ENCODE results near the gene MAST4.

The MAST4 gene

DNA sequence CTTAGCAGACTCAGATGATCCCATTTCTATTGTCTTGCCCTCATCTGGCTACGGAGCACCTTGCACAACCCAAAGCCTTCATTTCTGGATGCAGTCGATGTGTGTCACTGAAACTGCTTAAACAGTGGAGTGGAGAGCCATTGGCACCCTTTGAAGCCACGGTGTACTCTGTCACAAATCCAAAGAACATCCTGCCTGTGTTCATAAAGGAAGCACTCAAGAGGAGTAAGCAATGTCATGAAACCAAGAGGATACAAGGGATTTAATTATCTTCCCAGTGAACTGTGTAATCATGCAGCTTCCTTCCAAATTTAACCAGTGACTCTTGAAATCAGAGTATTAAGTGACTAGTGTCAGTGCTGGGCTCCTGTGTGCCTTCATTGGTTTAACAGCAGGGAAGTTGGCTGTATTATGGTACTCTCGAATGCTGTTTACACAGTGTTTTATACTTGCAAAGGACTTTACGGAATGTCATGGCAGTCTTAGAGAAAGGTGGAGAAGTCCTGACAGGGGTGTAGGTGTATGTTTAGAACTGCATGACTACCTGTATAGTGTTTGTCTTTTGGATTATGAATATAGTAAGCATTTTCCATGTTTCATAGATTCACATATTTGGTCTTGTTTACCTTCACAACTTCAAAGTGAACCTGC, 558.5 kb downstream of the MAST4 start:
- no peak for DNase-seq (ENCODE audit: insufficient read length)
- TF ChIP-seq POLR2AphosphoS5 (IDR thresholded peaks at IDR 0.05; ENCODE audit: low read depth, low read length) (no peak), TAF1 (IDR thresholded peaks at IDR 0.05; ENCODE audit: borderline replicate concordance, low read depth, low read length) (no peak), POLR2A (IDR thresholded peaks at IDR 0.05; ENCODE audit: low read depth, low read length) (no peak)
- no peak for FAIRE-seq

DNA sequence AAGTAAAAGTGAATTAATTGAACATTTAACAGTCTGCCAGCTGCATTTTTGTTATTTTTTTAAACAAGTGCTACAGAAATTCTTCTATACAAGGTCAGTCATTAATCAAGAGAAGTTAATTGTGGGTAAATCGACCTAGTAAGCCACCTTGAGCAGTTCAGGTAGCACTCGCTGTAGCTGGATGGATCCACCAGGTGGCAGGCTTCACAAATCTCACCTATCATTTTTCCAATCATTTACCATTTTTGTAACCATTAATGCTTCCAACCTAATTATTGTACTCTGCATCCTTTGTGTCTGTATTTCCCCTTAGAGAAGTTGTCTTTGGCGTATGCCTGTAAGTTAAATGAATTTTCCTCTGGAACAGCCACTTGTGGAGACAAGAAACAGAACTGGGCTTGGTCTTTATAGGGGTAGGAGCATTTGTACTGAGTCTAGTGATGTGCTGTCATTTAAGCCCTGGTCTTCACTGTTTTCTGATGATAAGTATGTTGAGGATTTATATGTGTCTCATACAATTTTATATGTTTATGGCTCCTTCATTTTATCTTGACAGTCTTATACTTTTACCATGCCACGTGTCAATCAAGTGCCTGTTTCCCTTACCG, 560.9 kb downstream of the MAST4 start:
- TF ChIP-seq TAF1 (IDR thresholded peaks at IDR 0.05; ENCODE audit: borderline replicate concordance, low read depth, low read length): no peak
- FAIRE-seq (peak; percentile 72), DNase-seq (ENCODE audit: insufficient read length) (no peak)

DNA sequence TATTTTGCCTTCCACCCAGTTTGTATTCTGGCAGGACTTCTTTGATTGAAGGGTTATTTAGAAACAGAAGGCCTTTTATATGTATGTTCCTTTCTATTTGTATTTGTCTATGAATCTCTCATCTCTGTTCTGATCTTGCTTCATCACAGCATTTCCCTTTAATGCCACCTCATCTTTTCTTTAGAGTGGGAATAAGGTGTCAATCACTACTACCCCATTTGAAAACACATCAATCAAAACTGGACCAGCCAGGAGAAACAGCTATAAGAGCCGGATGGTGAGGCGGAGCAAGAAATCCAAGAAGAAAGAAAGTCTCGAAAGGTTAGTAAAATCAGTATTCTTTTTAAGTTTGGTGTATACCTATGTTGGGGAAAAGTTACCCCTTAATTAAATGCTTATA, 564.1 kb downstream of the MAST4 start:
- DNase-seq (ENCODE audit: insufficient read length): no peak
- TF ChIP-seq POLR2A (IDR thresholded peaks at IDR 0.05; ENCODE audit: low read depth, low read length) (no peak), POLR2AphosphoS5 (IDR thresholded peaks at IDR 0.05; ENCODE audit: low read depth, low read length) (no peak), TAF1 (IDR thresholded peaks at IDR 0.05; ENCODE audit: borderline replicate concordance, low read depth, low read length) (no peak)
- FAIRE-seq: no peak

DNA sequence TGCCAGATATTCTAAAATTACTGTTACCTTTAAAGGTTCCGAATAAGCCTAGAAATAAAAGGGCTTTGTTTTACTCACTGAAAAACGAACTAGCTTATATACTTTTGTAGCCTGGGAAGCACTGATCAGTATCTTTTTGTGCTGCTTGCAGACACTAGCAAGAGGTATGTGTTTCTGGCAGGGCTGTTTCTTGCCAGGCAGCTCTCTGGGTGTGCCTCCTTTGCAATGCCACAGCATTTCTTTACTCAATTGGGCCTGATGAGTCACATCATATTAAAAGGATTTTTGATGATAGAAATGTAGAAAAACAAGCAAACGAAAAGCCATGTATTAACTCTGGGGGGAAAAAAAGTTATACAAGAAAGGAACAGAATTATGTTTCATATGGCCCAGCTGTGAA, 564.8 kb downstream of the MAST4 start:
- FAIRE-seq (no peak), DNase-seq (ENCODE audit: insufficient read length) (no peak)
- no peak for TF ChIP-seq TAF1 (IDR thresholded peaks at IDR 0.05; ENCODE audit: borderline replicate concordance, low read depth, low read length)
- no peak for TF ChIP-seq POLR2AphosphoS5 (IDR thresholded peaks at IDR 0.05; ENCODE audit: low read depth, low read length)
- no peak for TF ChIP-seq POLR2A (IDR thresholded peaks at IDR 0.05; ENCODE audit: low read depth, low read length)

DNA sequence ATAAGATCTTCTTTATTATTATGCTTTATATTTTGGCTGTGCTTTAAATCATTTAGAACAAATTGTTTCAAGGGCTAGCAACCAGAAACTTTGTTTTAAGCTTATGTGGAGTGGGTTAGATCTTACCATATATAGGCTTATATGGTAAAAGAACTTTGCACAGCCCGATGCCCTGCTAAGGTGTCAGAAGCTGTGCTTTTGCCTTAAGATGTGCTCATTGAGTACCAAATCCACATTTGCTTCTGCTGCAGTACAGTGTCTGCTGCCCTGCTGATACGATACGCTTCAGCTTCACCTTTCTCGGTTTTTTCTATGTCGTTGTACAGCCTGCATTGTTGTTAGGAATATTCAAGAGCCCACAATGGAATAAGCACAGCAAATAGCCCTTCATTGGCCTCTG, 565.6 kb downstream of the MAST4 start:
- FAIRE-seq (no peak), DNase-seq (ENCODE audit: insufficient read length) (no peak)
- no peak for TF ChIP-seq POLR2AphosphoS5 (IDR thresholded peaks at IDR 0.05; ENCODE audit: low read depth, low read length)
- TF ChIP-seq POLR2A (IDR thresholded peaks at IDR 0.05; ENCODE audit: low read depth, low read length): no peak
- no peak for TF ChIP-seq TAF1 (IDR thresholded peaks at IDR 0.05; ENCODE audit: borderline replicate concordance, low read depth, low read length)

DNA sequence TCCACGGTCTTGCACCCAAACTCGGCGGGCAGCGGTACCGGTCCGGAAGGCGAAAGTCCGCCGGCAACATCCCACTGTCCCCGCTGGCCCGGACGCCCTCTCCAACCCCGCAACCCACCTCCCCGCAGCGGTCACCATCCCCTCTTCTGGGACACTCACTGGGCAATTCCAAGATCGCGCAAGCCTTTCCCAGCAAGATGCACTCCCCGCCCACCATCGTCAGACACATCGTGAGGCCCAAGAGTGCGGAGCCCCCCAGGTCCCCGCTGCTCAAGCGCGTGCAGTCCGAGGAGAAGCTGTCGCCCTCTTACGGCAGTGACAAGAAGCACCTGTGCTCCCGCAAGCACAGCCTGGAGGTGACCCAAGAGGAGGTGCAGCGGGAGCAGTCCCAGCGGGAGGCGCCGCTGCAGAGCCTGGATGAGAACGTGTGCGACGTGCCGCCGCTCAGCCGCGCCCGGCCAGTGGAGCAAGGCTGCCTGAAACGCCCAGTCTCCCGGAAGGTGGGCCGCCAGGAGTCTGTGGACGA, 567.1 kb downstream of the MAST4 start:
- no peak for FAIRE-seq
- TF ChIP-seq TAF1 (IDR thresholded peaks at IDR 0.05; ENCODE audit: borderline replicate concordance, low read depth, low read length) (no peak), POLR2AphosphoS5 (IDR thresholded peaks at IDR 0.05; ENCODE audit: low read depth, low read length) (no peak), POLR2A (IDR thresholded peaks at IDR 0.05; ENCODE audit: low read depth, low read length) (no peak)

DNA sequence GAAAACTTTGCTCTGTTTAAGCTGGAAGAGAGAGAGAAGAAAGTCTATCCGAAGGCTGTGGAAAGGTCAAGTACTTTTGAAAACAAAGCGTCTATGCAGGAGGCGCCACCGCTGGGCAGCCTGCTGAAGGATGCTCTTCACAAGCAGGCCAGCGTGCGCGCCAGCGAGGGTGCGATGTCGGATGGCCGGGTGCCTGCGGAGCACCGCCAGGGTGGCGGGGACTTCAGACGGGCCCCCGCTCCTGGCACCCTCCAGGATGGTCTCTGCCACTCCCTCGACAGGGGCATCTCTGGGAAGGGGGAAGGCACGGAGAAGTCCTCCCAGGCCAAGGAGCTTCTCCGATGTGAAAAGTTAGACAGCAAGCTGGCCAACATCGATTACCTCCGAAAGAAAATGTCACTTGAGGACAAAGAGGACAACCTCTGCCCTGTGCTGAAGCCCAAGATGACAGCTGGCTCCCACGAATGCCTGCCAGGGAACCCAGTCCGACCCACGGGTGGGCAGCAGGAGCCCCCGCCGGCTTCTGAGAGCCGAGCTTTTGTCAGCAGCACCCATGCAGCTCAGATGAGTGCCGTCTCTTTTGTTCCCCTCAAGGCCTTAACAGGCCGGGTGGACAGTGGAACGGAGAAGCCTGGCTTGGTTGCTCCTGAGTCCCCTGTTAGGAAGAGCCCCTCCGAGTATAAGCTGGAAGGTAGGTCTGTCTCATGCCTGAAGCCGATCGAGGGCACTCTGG, 567.8 kb downstream of the MAST4 start:
- no peak for FAIRE-seq
- DNase-seq (ENCODE audit: insufficient read length): no peak
- no peak for TF ChIP-seq POLR2AphosphoS5 (IDR thresholded peaks at IDR 0.05; ENCODE audit: low read depth, low read length)

More for the DNA sequence above, 567.1 kb downstream of the MAST4 start:
- no peak for DNase-seq (ENCODE audit: insufficient read length)

DNA sequence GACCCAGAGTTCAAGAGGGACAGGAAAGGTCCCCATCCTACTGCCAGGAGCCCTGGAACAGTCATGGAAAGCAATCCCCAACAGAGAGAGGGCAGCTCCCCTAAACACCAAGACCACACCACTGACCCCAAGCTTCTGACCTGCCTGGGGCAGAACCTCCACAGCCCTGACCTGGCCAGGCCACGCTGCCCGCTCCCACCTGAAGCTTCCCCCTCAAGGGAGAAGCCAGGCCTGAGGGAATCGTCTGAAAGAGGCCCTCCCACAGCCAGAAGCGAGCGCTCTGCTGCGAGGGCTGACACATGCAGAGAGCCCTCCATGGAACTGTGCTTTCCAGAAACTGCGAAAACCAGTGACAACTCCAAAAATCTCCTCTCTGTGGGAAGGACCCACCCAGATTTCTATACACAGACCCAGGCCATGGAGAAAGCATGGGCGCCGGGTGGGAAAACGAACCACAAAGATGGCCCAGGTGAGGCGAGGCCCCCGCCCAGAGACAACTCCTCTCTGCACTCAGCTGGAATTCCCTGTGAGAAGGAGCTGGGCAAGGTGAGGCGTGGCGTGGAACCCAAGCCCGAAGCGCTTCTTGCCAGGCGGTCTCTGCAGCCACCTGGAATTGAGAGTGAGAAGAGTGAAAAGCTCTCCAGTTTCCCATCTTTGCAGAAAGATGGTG, 568.8 kb downstream of the MAST4 start:
- FAIRE-seq: no peak
- no peak for DNase-seq (ENCODE audit: insufficient read length)
- TF ChIP-seq POLR2AphosphoS5 (IDR thresholded peaks at IDR 0.05; ENCODE audit: low read depth, low read length): no peak
- TF ChIP-seq TAF1 (IDR thresholded peaks at IDR 0.05; ENCODE audit: borderline replicate concordance, low read depth, low read length): no peak
- no peak for TF ChIP-seq POLR2A (IDR thresholded peaks at IDR 0.05; ENCODE audit: low read depth, low read length)

DNA sequence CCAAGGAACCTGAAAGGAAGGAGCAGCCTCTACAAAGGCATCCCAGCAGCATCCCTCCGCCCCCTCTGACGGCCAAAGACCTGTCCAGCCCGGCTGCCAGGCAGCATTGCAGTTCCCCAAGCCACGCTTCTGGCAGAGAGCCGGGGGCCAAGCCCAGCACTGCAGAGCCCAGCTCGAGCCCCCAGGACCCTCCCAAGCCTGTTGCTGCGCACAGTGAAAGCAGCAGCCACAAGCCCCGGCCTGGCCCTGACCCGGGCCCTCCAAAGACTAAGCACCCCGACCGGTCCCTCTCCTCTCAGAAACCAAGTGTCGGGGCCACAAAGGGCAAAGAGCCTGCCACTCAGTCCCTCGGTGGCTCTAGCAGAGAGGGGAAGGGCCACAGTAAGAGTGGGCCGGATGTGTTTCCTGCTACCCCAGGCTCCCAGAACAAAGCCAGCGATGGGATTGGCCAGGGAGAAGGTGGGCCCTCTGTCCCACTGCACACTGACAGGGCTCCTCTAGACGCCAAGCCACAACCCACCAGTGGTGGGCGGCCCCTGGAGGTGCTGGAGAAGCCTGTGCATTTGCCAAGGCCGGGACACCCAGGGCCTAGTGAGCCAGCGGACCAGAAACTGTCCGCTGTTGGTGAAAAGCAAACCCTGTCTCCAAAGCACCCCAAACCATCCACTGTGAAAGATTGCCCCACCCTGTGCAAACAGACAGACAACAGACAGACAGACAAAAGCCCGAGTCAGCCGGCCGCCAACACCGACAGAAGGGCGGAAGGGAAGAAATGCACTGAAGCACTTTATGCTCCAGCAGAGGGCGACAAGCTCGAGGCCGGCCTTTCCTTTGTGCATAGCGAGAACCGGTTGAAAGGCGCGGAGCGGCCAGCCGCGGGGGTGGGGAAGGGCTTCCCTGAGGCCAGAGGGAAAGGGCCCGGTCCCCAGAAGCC, 569.6 kb downstream of the MAST4 start:
- peak; percentile 97 for FAIRE-seq
- TF ChIP-seq POLR2AphosphoS5 (IDR thresholded peaks at IDR 0.05; ENCODE audit: low read depth, low read length) (no peak), POLR2A (IDR thresholded peaks at IDR 0.05; ENCODE audit: low read depth, low read length) (no peak), TAF1 (IDR thresholded peaks at IDR 0.05; ENCODE audit: borderline replicate concordance, low read depth, low read length) (no peak; the same call in 1 of the 2 replicates)
- peak; percentile 75 for DNase-seq (ENCODE audit: insufficient read length)

DNA sequence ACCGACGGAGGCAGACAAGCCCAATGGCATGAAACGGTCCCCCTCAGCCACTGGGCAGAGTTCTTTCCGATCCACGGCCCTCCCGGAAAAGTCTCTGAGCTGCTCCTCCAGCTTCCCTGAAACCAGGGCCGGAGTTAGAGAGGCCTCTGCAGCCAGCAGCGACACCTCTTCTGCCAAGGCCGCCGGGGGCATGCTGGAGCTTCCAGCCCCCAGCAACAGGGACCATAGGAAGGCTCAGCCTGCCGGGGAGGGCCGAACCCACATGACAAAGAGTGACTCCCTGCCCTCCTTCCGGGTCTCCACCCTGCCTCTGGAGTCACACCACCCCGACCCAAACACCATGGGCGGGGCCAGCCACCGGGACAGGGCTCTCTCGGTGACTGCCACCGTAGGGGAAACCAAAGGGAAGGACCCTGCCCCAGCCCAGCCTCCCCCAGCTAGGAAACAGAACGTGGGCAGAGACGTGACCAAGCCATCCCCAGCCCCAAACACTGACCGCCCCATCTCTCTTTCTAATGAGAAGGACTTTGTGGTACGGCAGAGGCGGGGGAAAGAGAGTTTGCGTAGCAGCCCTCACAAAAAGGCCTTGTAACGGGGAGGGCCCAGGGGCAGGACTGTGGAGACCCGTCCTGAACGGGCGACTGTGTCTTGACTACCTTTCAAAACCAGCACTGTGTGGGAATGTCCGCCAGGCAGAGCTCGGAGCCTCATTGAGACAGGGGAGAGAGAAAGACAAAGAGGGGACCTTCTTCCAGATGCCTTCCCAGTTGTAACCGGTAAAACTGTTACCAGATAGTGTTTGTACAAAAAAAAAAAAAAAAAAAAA, 570.5 kb downstream of the MAST4 start:
- peak; percentile 36 for FAIRE-seq
- DNase-seq (ENCODE audit: insufficient read length): peak; percentile 56
- TF ChIP-seq TAF1 (IDR thresholded peaks at IDR 0.05; ENCODE audit: borderline replicate concordance, low read depth, low read length) (0 out of 2 replicates have a peak, but pooled peaks have one; percentile 4), POLR2A (IDR thresholded peaks at IDR 0.05; ENCODE audit: low read depth, low read length) (no peak)

Measured in GM12892 (cell line).